SK-N-SH (cell line): ENCODE results near the gene BCL11B. TPM values are rescaled to one million over a fixed set of nuclear protein-coding genes. Genes with fewer than 3 reads are reported as not detected.

Experiments
- CTCF ChIA-PET: fragments of 300-600, 350-600 bp; formaldehyde crosslinking; extraction: SDS; loops from one replicate; lab custom pipeline; 2021; lab: Yijun Ruan, JAX
- POLR2A ChIA-PET: fragments of 350-600 bp; sonication (Branson Sonifier 250); formaldehyde crosslinking; extraction: SDS; loops from one replicate; lab custom pipeline; 2020; ENCODE audit warnings: antibody characterized with exemption, inconsistent platforms; lab: Yijun Ruan, JAX
- DNase-seq: peaks from one replicate; pipeline ENCODE4 v3.0.0; 2012
- H2AFZ ChIP-seq: fragments of 200-600 bp; sonication (generic); 2 replicates; pipeline ENCODE4 v1.8.1; 2016; ENCODE audit warnings: antibody characterized with exemption, mild to moderate bottlenecking, low read depth
- H3F3A ChIP-seq: fragments of 200-600 bp; sonication (generic); replicated peaks from 2 replicates; pipeline ENCODE3; 2016; ENCODE audit warnings: antibody characterized with exemption, mild to moderate bottlenecking; ENCODE audit not compliant: insufficient read depth
- H3K27ac ChIP-seq, 2 experiments: fragments of 200-500 bp in 1 of 2; fragments of 200-600 bp in 1 of 2; sonication (Bioruptor generic) in 1 of 2; sonication (generic), shearing (Covaris generic) in 1 of 2; 2 replicates each; pipeline versions ENCODE4 v1.5.1 to v1.6.1; 2014 to 2016; ENCODE audit warnings: low read depth in 2 of 2, inconsistent platforms in 1 of 2, low read length in 1 of 2, mild to moderate bottlenecking in 1 of 2, mixed read lengths in 1 of 2
- H3K27me3 ChIP-seq: fragments of 200-600 bp; sonication (generic), shearing (Covaris generic); 2 replicates; pipeline ENCODE4 v1.6.1; 2016; ENCODE audit warnings: mixed run types; ENCODE audit not compliant: insufficient read depth
- H3K36me3 ChIP-seq, 2 experiments: fragments of 200-500 bp in 1 of 2; fragments of 200-600 bp in 1 of 2; sonication (Bioruptor generic) in 1 of 2; sonication (generic) in 1 of 2; replicated peaks in 1 of 2; 2 replicates each; pipeline versions ENCODE3 to v1.5.1; 2014 to 2016; ENCODE audit warnings: low read length in 1 of 2, mild to moderate bottlenecking in 1 of 2; ENCODE audit not compliant: insufficient read depth in 2 of 2, control insufficient read depth in 1 of 2
- H3K4me1 ChIP-seq, 2 experiments: fragments of 200-500 bp in 1 of 2; fragments of 200-600 bp in 1 of 2; sonication (Bioruptor generic) in 1 of 2; sonication (generic), shearing (Covaris generic) in 1 of 2; 2 replicates each; pipeline versions ENCODE4 v1.5.1 to v1.6.1; 2014 to 2016; ENCODE audit warnings: low read depth in 1 of 2, low read length in 1 of 2, mixed run types in 1 of 2; ENCODE audit not compliant: insufficient read depth in 2 of 2, control insufficient read depth in 1 of 2
- H3K4me2 ChIP-seq: fragments of 200-600 bp; sonication (generic), shearing (Covaris generic); 2 replicates; pipeline ENCODE4 v1.6.1; 2017; ENCODE audit warnings: mixed run types
- H3K4me3 ChIP-seq, 2 experiments: fragments of 200-500 bp in 1 of 2; fragments of 200-600 bp in 1 of 2; sonication (Bioruptor generic) in 1 of 2; sonication (generic), shearing (Covaris generic) in 1 of 2; 2 replicates each; pipeline versions ENCODE4 v1.5.1 to v1.8.1; 2014 to 2016; ENCODE audit warnings: low read depth in 2 of 2, inconsistent platforms in 1 of 2, low read length in 1 of 2, mild to moderate bottlenecking in 1 of 2, mixed read lengths in 1 of 2, moderate library complexity in 1 of 2
- H3K79me2 ChIP-seq: fragments of 200-600 bp; sonication (generic); 2 replicates; pipeline ENCODE4 v1.8.1; 2017; ENCODE audit warnings: mild to moderate bottlenecking; ENCODE audit not compliant: insufficient read depth
- H3K9ac ChIP-seq: fragments of 200-600 bp; sonication (generic); 2 replicates; pipeline ENCODE4 v1.6.1; 2017; ENCODE audit warnings: mixed run types
- H3K9me2 ChIP-seq: fragments of 200-600 bp; sonication (generic); 2 replicates; pipeline ENCODE4 v1.6.1; 2017; ENCODE audit warnings: mixed run types
- H3K9me3 ChIP-seq: fragments of 200-600 bp; sonication (generic); 2 replicates; pipeline ENCODE4 v1.6.1; 2017; ENCODE audit warnings: mixed run types, mild to moderate bottlenecking, moderate library complexity
- H4K20me1 ChIP-seq: fragments of 200-600 bp; sonication (generic); 2 replicates; pipeline ENCODE4 v1.6.1; 2017; ENCODE audit warnings: mild to moderate bottlenecking, mixed run types; ENCODE audit not compliant: insufficient read depth
- EP300 ChIP-seq, 2 experiments: IDR thresholded peaks; 2 replicates each; pipeline versions ENCODE4 v1.4.0 to v1.6.1; 2012; ENCODE audit warnings: borderline replicate concordance in 1 of 2, low read depth in 1 of 2, low read length in 1 of 2
- EZH2phosphoT487 ChIP-seq: fragments of 200-600 bp; sonication (generic); IDR thresholded peaks from 2 replicates; pipeline ENCODE4 v1.6.1; 2017; ENCODE audit warnings: low read depth, mixed run types, mild to moderate bottlenecking, antibody characterized with exemption, moderate library complexity, borderline replicate concordance
- MXI1 ChIP-seq: IDR thresholded peaks from 2 replicates; pipeline ENCODE4 v1.6.1; 2012; ENCODE audit warnings: mild to moderate bottlenecking, low read depth, low read length, improper control_type of control experiment
- NFIC ChIP-seq: IDR thresholded peaks from 2 replicates; pipeline ENCODE4 v1.4.0; 2012; ENCODE audit warnings: borderline replicate concordance
- NRF1 ChIP-seq: IDR thresholded peaks from 2 replicates; pipeline ENCODE4 v1.6.1; 2012; ENCODE audit warnings: low read depth, mild to moderate bottlenecking, low read length
- SIN3A ChIP-seq: IDR thresholded peaks from 2 replicates; pipeline ENCODE4 v1.6.1; 2012; ENCODE audit warnings: low read depth, mild to moderate bottlenecking, low read length, moderate library complexity, borderline replicate concordance
- TAF1 ChIP-seq: IDR thresholded peaks from 2 replicates; pipeline ENCODE4 v1.6.1; 2012; ENCODE audit warnings: low read depth, mild to moderate bottlenecking, low read length, moderate library complexity, borderline replicate concordance
- YY1 ChIP-seq: IDR thresholded peaks from 2 replicates; pipeline ENCODE4 v1.4.0; 2012; ENCODE audit warnings: low read depth, mild to moderate bottlenecking
- WGBS: methylation state at CpG from one replicate; pipeline ENCODE4 v1.1.6; 2017; ENCODE audit warnings: low lambda C conversion rate; 5-methylcytosine and 5-hydroxymethylcytosine counted together
- polyA plus RNA-seq, 3 experiments: library from polyadenylated mRNA; depleted of rRNA; stranded (reverse); fragments of >200 nt; gene quantifications; 2 replicates each; pipeline ENCODE4 v1.2.3, GENCODE V29; 2012
- TF ChIP-seq, protein P1 (sequence below): IDR thresholded peaks from 2 replicates; pipeline ENCODE4 v1.4.0; 2012; ENCODE audit warnings: low read depth, borderline replicate concordance
- TF ChIP-seq, protein P2 (sequence below): IDR thresholded peaks from 2 replicates; pipeline ENCODE4 v1.6.1; 2012; ENCODE audit warnings: mild to moderate bottlenecking, low read depth, low read length, moderate library complexity
- TF ChIP-seq, protein P3 (sequence below): fragments of 150-350 bp; IDR thresholded peaks from 2 replicates; pipeline ENCODE4 v1.6.1; 2016; ENCODE audit warnings: mild to moderate bottlenecking, low read depth, low read length

BCL11B gene
- polyA plus RNA-seq, 1 of the 3 experiments (the other 2 are of a cell fraction), result not detected

DNA sequence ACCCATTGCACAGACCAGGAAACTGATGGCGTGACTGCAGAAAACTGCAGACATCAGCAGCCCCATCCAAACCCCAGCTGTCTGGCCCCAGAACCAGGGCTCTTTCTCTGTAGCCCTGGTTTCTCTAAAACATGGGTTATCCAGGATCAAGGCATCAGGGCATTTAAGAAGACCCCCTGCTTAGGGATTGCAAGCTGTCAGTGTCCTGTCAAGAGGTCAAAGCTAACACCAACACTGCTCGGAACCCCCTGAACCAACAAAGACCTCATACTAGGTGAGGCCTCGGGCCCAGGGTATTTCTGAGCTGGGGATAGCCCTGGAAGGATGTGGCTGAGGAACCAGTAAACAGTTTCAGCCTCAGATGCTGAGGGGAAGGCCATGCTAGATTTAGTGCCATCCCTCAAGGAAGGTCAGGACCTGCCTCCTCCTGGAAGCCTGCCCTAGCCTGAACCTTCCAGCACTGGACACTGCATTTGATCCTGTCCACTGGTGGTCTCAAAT lies 39.2 kb downstream of the BCL11B start:
- no peaks in the 10 kb centered on the region for H3K79me2 ChIP-seq
- no peak for DNase-seq
- H3K4me3 ChIP-seq, result no peak overlapping the region
- H3K4me1 ChIP-seq, result no peaks in the 10 kb centered on the region; a peak in 1 of 4 replicates
- H3K27ac ChIP-seq, result no peak overlapping the region
- ChIA-PET CTCF (interaction anchor here (2.8 kb wide), 1 partner anchor 34 kb away, joined by 8 read pairs; no protein-coding TSS in a partner anchor), POLR2A (no interaction called here)
- H3F3A ChIP-seq, result no peaks in the 10 kb centered on the region
- 17% methylated on average over 3 of the region's 3 CpGs for WGBS
- TF ChIP-seq, protein P1, sequence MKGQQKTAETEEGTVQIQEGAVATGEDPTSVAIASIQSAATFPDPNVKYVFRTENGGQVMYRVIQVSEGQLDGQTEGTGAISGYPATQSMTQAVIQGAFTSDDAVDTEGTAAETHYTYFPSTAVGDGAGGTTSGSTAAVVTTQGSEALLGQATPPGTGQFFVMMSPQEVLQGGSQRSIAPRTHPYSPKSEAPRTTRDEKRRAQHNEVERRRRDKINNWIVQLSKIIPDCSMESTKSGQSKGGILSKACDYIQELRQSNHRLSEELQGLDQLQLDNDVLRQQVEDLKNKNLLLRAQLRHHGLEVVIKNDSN, result no peak
- TF ChIP-seq, protein P2, sequence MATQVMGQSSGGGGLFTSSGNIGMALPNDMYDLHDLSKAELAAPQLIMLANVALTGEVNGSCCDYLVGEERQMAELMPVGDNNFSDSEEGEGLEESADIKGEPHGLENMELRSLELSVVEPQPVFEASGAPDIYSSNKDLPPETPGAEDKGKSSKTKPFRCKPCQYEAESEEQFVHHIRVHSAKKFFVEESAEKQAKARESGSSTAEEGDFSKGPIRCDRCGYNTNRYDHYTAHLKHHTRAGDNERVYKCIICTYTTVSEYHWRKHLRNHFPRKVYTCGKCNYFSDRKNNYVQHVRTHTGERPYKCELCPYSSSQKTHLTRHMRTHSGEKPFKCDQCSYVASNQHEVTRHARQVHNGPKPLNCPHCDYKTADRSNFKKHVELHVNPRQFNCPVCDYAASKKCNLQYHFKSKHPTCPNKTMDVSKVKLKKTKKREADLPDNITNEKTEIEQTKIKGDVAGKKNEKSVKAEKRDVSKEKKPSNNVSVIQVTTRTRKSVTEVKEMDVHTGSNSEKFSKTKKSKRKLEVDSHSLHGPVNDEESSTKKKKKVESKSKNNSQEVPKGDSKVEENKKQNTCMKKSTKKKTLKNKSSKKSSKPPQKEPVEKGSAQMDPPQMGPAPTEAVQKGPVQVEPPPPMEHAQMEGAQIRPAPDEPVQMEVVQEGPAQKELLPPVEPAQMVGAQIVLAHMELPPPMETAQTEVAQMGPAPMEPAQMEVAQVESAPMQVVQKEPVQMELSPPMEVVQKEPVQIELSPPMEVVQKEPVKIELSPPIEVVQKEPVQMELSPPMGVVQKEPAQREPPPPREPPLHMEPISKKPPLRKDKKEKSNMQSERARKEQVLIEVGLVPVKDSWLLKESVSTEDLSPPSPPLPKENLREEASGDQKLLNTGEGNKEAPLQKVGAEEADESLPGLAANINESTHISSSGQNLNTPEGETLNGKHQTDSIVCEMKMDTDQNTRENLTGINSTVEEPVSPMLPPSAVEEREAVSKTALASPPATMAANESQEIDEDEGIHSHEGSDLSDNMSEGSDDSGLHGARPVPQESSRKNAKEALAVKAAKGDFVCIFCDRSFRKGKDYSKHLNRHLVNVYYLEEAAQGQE, result no peak
- TF ChIP-seq SIN3A (no peak), EZH2phosphoT487 (no peak)
- no peaks in the 10 kb centered on the region for H4K20me1 ChIP-seq
- H3K9me3 ChIP-seq, result no peaks in the 10 kb centered on the region
- no peaks in the 10 kb centered on the region for H3K36me3 ChIP-seq
- H3K9ac ChIP-seq, result no peak overlapping the region
- no peaks in the 10 kb centered on the region for H3K9me2 ChIP-seq
- no peak overlapping the region for H2AFZ ChIP-seq
- H3K4me2 ChIP-seq, result no peak overlapping the region
- H3K27me3 ChIP-seq, result peaks cover 40% of the 10 kb centered on the region; the same call in 1 of the 2 replicates

DNA sequence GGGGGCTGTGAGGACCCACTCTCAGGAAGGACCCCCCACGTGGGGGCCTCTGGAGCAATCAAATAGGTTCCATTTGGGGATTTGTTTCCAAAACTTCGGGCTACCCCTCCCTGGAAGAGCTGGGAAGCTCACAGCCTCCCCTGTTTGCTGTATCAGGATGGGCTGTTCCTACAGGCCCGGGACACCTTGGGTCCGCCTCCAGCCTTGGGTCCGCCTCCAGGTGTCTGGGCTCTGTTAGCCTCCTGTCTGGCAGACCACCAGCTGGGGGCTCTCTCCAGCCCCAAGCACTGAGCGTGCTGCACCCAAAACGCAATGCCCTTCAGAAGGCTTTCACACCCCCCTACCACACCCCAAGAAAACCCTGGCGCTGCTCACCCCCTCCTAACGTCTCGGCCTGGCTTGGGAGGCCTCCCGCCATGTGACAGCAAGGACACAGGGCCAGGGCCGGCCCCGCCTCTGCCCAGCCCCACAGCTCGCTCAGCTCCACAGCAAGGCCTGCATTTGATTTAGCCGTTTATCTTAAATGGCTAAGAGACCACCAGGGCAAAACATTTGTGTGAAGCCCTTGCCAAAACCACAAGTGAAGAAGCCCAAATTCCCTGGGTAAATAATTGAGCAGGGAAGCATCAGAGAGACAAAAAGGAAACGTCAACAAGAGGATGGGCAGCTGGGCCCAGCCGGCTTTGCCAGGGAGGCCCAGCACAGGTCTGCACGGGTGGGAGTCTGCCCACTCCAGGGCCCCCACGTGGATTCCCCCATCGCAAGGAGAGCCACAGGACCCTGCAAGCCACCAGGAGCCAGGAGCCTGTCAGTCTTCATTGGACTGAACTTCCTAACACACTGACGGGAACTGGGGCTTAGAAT lies 39.9 kb downstream of the BCL11B start:
- no peaks in the 10 kb centered on the region for H3K9me3 ChIP-seq
- no peak overlapping the region for H2AFZ ChIP-seq
- CTCF ChIA-PET, result no interaction called here

More for the DNA sequence above, 39.9 kb downstream of the BCL11B start:
- Histone ChIP-seq H3K9me2 (no peaks in the 10 kb centered on the region), H3K9ac (no peak overlapping the region), H4K20me1 (no peaks in the 10 kb centered on the region), H3K79me2 (no peaks in the 10 kb centered on the region), H3K4me1 (no peaks in the 10 kb centered on the region; a peak in 1 of 4 replicates), H3K27me3 (peaks cover 47% of the 10 kb centered on the region; the same call in 1 of the 2 replicates), H3K27ac (no peak overlapping the region), H3K4me3 (no peak overlapping the region), H3K4me2 (no peak overlapping the region), H3F3A (no peaks in the 10 kb centered on the region), H3K36me3 (no peaks in the 10 kb centered on the region)
- POLR2A ChIA-PET, result no interaction called here
- no peak for DNase-seq
- TF ChIP-seq SIN3A, result no peak
- TF ChIP-seq EP300 (IDR thresholded peaks at IDR 0.05; ENCODE audit: borderline replicate concordance in 1 of 2, low read depth in 1 of 2, low read length in 1 of 2), result no peak
- TF ChIP-seq NFIC, result no peak
- no peak for TF ChIP-seq MXI1
- TF ChIP-seq NRF1, result no peak
- TF ChIP-seq TAF1, result no peak
- TF ChIP-seq, protein P3, sequence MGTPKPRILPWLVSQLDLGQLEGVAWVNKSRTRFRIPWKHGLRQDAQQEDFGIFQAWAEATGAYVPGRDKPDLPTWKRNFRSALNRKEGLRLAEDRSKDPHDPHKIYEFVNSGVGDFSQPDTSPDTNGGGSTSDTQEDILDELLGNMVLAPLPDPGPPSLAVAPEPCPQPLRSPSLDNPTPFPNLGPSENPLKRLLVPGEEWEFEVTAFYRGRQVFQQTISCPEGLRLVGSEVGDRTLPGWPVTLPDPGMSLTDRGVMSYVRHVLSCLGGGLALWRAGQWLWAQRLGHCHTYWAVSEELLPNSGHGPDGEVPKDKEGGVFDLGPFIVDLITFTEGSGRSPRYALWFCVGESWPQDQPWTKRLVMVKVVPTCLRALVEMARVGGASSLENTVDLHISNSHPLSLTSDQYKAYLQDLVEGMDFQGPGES, result no peak
- TF ChIP-seq YY1, result no peak
- WGBS, result 20% methylated on average over 10 of the region's 21 CpGs
